GM18526 (cell line): ENCODE data around the gene SLC26A2.

Experiments used
- POLR2A ChIP-seq: IDR thresholded peaks from 3 replicates; pipeline ENCODE4 v1.6.1; 2011; ENCODE audit not compliant: insufficient read length; ENCODE audit errors: extremely low read depth

Gene SLC26A2

GRCh38 chr5:150009671-150010387 lies 49.3 kb downstream of the SLC26A2 start:
- TF ChIP-seq POLR2A, result no peak

DNA sequence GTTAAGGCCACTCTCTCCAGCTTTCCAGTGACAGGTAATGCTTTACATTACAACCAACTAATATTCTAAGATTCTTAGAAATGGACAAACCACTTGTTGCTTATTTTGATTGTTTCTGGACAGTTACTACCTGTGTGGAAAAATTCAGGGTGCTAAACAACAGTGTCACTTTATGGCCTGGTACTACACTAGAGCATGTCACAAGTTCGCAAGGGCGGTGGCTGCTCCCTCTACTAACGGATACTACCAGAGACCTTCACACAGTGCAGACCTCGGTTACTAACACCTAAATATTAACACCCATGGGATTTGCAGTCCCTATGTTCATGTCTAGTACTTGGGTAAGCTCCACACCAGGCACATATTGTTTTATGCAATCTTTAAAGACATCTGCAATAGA lies 53.4 kb downstream of the SLC26A2 start:
- TF ChIP-seq POLR2A, result no peak

DNA sequence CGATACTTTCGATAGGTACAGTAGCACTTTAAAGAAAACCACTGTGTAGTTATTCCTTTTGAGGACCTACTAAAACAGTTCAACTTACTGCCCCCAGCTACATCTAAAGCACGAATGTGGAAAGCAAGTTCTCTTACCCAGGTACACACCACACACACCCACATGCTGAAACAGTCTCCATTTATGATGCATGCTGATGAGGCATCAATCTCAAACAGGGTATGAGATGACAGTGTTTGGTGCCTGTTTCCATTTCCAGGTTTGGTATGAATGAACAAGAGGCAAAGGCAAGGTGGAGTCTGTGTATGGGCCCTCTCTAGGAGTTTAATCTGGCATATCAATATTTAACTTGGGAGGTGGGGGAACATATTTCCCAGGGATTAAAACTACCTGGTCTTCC lies 53.9 kb downstream of the SLC26A2 start:
- TF ChIP-seq POLR2A, result no peak

GRCh38 chr5:150015415-150015814 lies 54.9 kb downstream of the SLC26A2 start:
- TF ChIP-seq POLR2A, result no peak

DNA sequence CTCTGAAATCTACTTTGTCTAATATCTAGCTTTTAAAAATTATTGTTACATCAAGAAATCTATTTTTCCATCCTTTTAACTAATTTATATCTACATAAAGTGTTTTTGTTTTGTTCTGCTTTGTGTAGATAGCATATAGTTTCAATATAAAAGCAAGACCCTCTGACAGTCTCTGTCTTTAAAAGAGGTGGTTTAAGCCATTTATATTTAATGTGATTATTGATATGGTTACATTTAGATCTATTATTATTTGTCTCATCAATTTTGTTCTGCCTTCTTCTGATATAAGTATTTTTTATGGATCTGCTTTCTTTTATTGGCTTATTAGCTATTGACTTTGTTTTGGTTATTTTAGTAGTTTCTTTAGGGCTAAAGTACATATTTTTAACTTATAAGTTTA lies 56.0 kb downstream of the SLC26A2 start:
- no peak for TF ChIP-seq POLR2A

DNA sequence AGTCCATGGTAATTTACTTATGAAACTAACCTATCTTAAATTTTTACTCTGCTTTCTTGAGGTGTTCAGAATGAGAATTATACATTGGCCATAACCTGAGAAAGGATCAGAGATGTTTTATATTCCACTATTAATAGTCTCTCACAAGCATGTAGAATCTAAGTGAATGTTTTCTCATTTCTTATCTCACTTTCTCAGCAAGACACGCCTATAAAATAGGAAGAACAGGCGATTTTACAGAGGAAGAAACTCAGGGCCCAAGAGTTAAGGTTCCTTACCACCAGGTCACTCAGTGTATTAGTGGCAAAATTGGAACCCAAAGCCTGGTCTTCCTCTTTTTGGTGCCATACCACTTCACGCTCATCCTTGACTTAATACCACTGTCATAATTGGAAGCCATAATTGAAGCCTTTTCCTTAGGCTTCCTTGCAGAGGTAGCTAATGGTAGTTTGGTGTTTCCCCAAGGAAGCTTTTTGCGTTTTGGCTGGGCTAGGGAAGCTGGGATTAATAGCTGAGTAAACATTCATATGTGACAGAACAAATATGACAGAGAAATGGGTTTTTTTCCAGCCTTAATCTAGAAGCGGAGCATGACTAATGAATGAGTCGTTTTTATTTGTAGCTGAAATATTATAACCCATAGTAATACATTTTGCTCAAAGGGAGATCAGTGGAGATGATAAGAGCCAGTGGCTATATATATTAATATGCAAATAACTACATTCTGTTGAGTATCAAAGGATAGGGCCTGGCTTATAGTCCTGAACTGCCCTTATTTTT lies 56.9 kb downstream of the SLC26A2 start:
- TF ChIP-seq POLR2A, result no peak

- TF ChIP-seq POLR2A, result no peak
Measured at GRCh38 chr5:150020249-150020648, 59.7 kb downstream of the SLC26A2 start.

- no peak for TF ChIP-seq POLR2A
Measured at GRCh38 chr5:150021491-150022157, 61.1 kb downstream of the SLC26A2 start.

- no peak for TF ChIP-seq POLR2A
Measured at GRCh38 chr5:150022158-150022531, 61.6 kb downstream of the SLC26A2 start.

DNA sequence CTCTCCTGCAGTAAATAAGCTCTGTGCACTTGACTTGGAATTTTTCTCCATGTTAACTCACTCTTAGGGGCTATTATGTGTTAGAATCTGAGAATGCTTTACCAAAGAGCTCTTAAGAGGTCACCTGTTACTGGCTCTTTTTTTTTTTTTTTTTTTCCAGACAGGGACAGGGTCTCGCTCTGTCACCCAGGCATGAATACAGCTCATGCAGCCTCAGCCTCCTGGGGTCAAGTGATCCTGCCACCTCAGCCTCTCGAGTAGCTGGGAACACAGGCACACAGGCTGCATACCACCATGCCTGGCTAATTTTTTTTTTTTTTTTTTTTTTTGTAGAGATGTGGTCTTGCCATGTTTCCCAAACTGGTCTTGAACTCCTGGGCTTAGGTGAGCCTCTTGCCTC lies 62.1 kb downstream of the SLC26A2 start:
- TF ChIP-seq POLR2A, result no peak

- no peak for TF ChIP-seq POLR2A
Measured at GRCh38 chr5:150023136-150023535, 62.6 kb downstream of the SLC26A2 start.

- TF ChIP-seq POLR2A, result no peak
Measured at GRCh38 chr5:150024346-150024984, 63.9 kb downstream of the SLC26A2 start.

DNA sequence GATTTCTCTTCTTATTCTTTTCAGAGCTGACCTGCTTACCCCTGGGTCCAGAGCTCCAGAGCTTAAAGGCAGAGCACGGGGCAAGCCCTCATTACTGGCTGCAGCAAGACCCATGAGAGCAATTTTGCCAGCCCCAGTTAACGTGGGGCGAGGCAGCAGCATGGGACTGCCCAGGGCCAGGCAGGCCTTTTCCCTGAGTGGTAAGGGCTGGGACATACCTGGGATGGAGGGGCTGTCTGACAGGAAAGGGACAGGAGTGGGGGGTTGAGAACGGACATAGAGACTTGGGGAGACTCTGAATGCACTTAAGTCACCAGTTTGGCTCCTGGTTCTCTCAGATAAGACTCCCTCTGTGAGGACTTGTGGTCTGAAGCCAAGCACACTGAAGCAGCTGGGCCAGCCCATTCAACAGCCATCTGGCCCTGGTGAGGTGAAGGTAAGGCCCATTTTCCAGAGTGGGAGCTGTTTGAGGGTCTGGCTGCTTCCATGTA lies 66.2 kb downstream of the SLC26A2 start:
- TF ChIP-seq POLR2A, result no peak

DNA sequence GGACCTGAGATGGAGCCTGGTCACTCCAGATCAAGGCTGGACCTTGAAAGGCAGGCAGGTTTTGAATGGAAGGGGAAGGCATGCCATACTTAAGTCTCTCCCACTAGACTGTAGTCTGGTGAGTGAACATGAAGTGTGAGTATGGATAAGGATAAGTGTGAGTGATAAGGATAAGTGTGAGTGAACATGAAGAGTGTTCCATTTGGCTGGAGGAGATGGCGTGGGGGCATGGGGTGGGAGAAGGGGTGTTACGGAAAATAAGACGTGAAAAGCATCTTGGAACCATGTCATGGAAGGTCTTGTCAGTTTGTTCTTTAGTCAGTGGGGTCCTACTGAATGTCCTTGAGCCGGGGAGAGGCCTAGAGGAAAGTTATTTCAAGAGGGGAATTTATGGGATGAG lies 72.8 kb downstream of the SLC26A2 start:
- no peak for TF ChIP-seq POLR2A

DNA sequence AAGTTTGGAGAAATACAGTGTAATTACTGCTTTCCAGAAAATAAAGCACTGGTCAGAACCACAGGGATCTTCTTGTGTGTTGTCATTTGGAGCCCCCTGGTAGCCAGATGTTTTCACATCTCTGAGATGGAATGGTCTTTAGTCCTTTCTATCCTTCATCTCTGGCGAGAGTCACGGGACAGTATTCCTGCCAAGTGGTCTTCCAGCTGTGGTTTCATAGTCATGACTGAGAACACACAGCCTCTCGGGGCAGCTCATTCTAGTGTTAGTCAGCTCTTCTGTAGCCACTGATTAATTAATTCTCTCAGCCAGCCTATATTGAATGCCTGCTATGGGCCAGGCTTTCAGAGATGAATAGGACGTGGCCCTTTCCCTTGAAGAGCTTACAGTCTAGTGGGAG lies 74.1 kb downstream of the SLC26A2 start:
- TF ChIP-seq POLR2A, result no peak

DNA sequence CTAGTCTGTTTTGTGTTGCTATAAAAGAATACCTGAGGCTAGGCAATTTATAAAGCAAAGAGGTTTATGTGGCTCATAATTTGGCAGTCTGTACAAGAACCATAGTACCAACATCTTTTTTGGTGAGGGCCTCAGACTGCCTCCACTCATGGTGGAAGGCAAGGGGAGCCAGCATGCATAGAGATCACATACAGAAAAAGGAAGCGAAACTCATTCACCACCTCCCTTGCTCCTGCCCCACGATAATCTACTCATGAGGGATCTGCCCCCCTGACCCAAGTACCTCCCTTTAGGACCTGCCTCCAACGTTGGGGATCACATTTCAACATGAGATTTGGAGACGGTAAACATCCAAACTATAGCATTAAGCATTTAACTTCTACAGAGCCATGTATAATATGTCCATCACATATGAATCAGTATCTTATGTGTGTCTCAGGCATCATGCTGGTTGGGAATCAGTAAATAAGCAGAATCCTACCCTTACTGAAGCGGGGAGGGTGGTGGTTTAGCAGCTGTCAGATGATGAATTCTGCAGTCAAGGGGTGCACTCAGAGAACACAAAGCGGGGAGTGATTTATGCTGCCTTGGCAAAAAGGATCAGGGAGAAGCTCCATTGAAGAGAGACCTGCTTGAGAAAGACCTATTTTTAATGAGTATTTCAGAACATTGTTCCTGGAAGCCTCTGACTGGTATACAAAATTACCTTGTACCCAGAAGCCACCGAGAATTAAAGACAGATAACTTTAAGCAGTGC lies 74.8 kb downstream of the SLC26A2 start:
- no peak for TF ChIP-seq POLR2A
